Ecto neural progenitor cell (in vitro differentiated cells): ENCODE data around the gene ORAI3.
A peak's percentile ranks its signal among the peaks of the same experiment; 100 is the strongest.
"Not testable (repeated sequence)": the region's sequence is repeated elsewhere in the genome, so short reads cannot be mapped to it uniquely, and the experiment has no call there.

Experiments used
- DNase-seq: peaks from one replicate; pipeline ENCODE4 v3.0.0-alpha.2; 2018; ENCODE audit warnings: low spot score

The ORAI3 gene

GRCh38 chr16:30924076-30924912 lies 24.6 kb upstream of the ORAI3 start:
- peak; percentile 69 for DNase-seq

- no peak for DNase-seq
These were observed 23.8 kb upstream of the ORAI3 start for GRCh38 chr16:30924913-30925631.

- DNase-seq, result no peak
These were observed 23.3 kb upstream of the ORAI3 start for GRCh38 chr16:30925632-30925987.

GRCh38 chr16:30925995-30926811 lies 22.7 kb upstream of the ORAI3 start:
- no peak for DNase-seq

GRCh38 chr16:30926937-30927788 lies 21.7 kb upstream of the ORAI3 start:
- DNase-seq, result no peak

GRCh38 chr16:30927789-30928378 lies 21.0 kb upstream of the ORAI3 start:
- DNase-seq, result peak; percentile 84

- no peak for DNase-seq
These were observed 20.5 kb upstream of the ORAI3 start for GRCh38 chr16:30928390-30928789.

GRCh38 chr16:30929167-30929566 lies 19.7 kb upstream of the ORAI3 start:
- no peak for DNase-seq

GRCh38 chr16:30930160-30930571 lies 18.7 kb upstream of the ORAI3 start:
- DNase-seq, result no peak

- DNase-seq, result no peak
These were observed 17.7 kb upstream of the ORAI3 start for GRCh38 chr16:30931068-30931650.

GRCh38 chr16:30934827-30935557 lies 13.9 kb upstream of the ORAI3 start:
- peak; percentile 68 for DNase-seq

- DNase-seq, result no peak
These were observed 11.2 kb upstream of the ORAI3 start for GRCh38 chr16:30937692-30938091.

GRCh38 chr16:30939571-30939970 lies 9.3 kb upstream of the ORAI3 start:
- not testable (repeated sequence) for DNase-seq

- peak; percentile 84 for DNase-seq
These were observed 7.1 kb upstream of the ORAI3 start for GRCh38 chr16:30941600-30942425.

GRCh38 chr16:30942426-30942806 lies 6.5 kb upstream of the ORAI3 start:
- DNase-seq, result no peak

- no peak for DNase-seq
These were observed 4.5 kb upstream of the ORAI3 start for GRCh38 chr16:30944352-30944751.

GRCh38 chr16:30946671-30947540 lies 2.0 kb upstream of the ORAI3 start:
- DNase-seq, result peak; percentile 53

GRCh38 chr16:30947541-30947858 lies 1.4 kb upstream of the ORAI3 start:
- DNase-seq, result no peak
